GM15510 (cell line): ENCODE results near the gene COL1A2.

ENCODE experiments used
- POLR2A ChIP-seq: IDR thresholded peaks from 3 replicates; pipeline ENCODE4 v1.6.1; 2011; ENCODE audit warnings: borderline replicate concordance; ENCODE audit not compliant: insufficient read length; ENCODE audit errors: extremely low read depth

COL1A2 gene

GRCh38 chr7:94374721-94375566 is 19.8 kb upstream of the COL1A2 start:
- no peak for TF ChIP-seq POLR2A

- no peak for TF ChIP-seq POLR2A
Measured at GRCh38 chr7:94375691-94376090, 19.0 kb upstream of the COL1A2 start.

GRCh38 chr7:94376281-94376680 is 18.4 kb upstream of the COL1A2 start:
- TF ChIP-seq POLR2A = no peak

GRCh38 chr7:94378356-94378755 is 16.3 kb upstream of the COL1A2 start:
- TF ChIP-seq POLR2A = no peak

- no peak for TF ChIP-seq POLR2A
Measured at GRCh38 chr7:94380264-94380663, 14.4 kb upstream of the COL1A2 start.

GRCh38 chr7:94382132-94382531 is 12.6 kb upstream of the COL1A2 start:
- no peak for TF ChIP-seq POLR2A

- no peak for TF ChIP-seq POLR2A
Measured at GRCh38 chr7:94382746-94383145, 11.9 kb upstream of the COL1A2 start.

GRCh38 chr7:94384315-94384714 is 10.4 kb upstream of the COL1A2 start:
- TF ChIP-seq POLR2A = no peak

GRCh38 chr7:94386416-94386815 is 8.3 kb upstream of the COL1A2 start:
- TF ChIP-seq POLR2A = no peak

- TF ChIP-seq POLR2A = no peak
Measured at GRCh38 chr7:94388540-94388939, 6.2 kb upstream of the COL1A2 start.

GRCh38 chr7:94389381-94389780 is 5.3 kb upstream of the COL1A2 start:
- TF ChIP-seq POLR2A = no peak

- no peak for TF ChIP-seq POLR2A
Measured at GRCh38 chr7:94391726-94392392, 2.8 kb upstream of the COL1A2 start.

- TF ChIP-seq POLR2A = no peak
Measured at GRCh38 chr7:94392393-94392786, 2.3 kb upstream of the COL1A2 start.

GRCh38 chr7:94393246-94394108 is 1.2 kb upstream of the COL1A2 start:
- TF ChIP-seq POLR2A = no peak

- no peak for TF ChIP-seq POLR2A
Measured at GRCh38 chr7:94394109-94394436, 622 bp upstream of the COL1A2 start.

- TF ChIP-seq POLR2A = no peak
Measured at GRCh38 chr7:94395141-94396036, 694 bp downstream of the COL1A2 start.
